Hematopoietic multipotent progenitor cell (in vitro differentiated cells): ENCODE measurements around the gene COBLL1. TPM values are rescaled to one million over a fixed set of nuclear protein-coding genes. Genes with fewer than 3 reads are reported as not detected.

Source experiments
- DNase-seq, 3 donors: peaks; one replicate each; pipeline ENCODE4 v3.0.0-alpha.2; 2011 to 2015; ENCODE audit warnings: low read depth in 2 of 3, low spot score in 2 of 3
- small RNA-seq: library from RNA; depleted of rRNA; stranded (forward); fragments of <200 nt; gene quantifications from one replicate; pipeline ENCODE3, GENCODE V24; 2012
- total RNA-seq: library from RNA; depleted of rRNA; stranded (reverse); fragments of >200 nt; gene quantifications from one replicate; pipeline ENCODE4 v1.2.3, GENCODE V29; 2012

The COBLL1 gene
- total RNA-seq, 1 donor, result 10.2 TPM

GRCh38 chr2:164642946-164643555, 198.6 kb downstream of the COBLL1 start:
- DNase-seq, result no peak

GRCh38 chr2:164642268-164642667, 199.4 kb downstream of the COBLL1 start:
- DNase-seq, result no peak

Small RNA genes within 50 kb of the gene (small RNA-seq; reads per million reads assigned to genes)
- not detected for gene RNA5SP110
- not detected for gene SNORA70F

Other genes with a start within 250 kb of the COBLL1 start
- not detected for gene GRB14, start 220.3 kb downstream of the COBLL1 start, total RNA-seq
- gene SLC38A11, start 113.7 kb upstream of the COBLL1 start, total RNA-seq, result not detected